Activated CD4-positive, CD25-positive, alpha-beta regulatory T cell treated with anti-CD3 and anti-CD28 coated beads, Interleukin-2, amount 50 U/mL, for 72 hours (primary cell): ENCODE measurements around the gene CELA3B.
"Not testable (repeated sequence)": the region's sequence is repeated elsewhere in the genome, so short reads cannot be mapped to it uniquely, and the experiment has no call there.

ENCODE experiments used
- DNase-seq: peaks from one replicate; pipeline ENCODE4 v3.0.0; 2021

The CELA3B gene

DNA sequence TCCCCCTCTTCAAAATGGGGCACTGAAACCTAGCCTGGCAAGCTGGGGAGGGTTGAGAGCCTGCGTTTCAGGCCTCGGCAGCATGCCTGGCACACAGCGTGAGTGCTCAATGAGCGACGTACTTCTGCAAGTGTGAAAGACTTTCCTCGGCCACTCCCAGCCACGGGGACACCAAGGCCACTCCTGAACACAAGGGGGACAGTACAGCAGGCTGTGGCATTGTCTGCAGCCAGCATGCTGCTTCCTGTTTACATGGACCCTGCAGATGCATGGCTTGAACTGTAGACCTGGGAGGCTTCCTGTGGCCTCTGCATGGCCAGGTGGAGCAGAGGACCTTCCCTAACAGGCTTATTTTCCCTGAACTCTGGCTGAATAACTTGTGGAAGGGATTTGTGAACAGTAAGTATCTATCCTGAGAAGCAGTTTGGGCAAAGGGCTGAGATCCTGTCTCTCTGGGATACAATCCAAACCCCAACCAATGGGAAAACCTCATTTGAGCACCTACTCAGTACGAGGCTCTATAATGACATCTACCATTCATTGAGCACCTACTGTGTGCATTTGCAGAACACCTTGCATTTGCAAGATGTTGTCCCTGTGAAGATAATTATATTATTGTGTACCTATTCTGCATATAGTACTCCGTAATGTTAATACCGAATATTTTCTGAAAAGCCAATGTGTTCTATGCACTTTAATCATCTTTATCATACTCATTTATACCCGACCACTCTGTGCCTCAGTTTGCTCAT lies 29.8 kb upstream of the CELA3B start:
- no peak for DNase-seq

GRCh38 chr1:21950734-21951133 lies 26.1 kb upstream of the CELA3B start:
- DNase-seq, result no peak

DNA sequence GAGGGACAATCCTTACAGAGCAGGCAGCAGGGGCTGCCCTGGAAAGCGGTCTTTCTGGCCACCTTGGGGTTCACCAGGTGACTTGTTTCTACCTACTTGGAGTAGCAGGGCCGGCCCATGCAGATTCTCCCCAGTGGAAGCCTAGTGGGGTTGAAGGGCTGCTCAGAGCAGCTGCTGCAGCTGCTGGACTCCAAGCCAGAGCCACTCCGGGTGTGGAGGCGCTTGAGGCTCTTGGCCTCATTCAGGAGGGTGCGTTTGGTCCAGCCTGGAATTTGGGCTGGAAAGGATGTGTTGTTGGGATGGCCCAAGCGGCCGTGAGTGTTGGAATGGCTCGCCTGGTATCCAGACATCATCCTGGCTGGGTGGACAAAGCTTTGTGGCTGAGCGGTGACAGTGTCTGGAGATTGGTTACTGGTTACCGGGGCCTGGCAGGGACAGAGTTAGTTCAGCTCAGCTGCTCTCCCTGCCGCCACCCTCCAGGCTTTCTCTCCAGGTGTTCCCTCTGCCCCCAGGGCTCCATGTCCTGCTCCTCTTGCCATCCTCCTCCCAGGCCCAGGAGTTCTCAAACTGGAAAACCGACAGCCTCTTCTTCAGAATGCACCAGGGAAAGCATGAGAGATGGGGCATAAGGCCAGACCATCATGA lies 25.5 kb upstream of the CELA3B start:
- no peak for DNase-seq

- no peak for DNase-seq
Measured at GRCh38 chr1:21952786-21953520, 23.9 kb upstream of the CELA3B start.

GRCh38 chr1:21955058-21955457 lies 21.8 kb upstream of the CELA3B start:
- DNase-seq, result no peak

DNA sequence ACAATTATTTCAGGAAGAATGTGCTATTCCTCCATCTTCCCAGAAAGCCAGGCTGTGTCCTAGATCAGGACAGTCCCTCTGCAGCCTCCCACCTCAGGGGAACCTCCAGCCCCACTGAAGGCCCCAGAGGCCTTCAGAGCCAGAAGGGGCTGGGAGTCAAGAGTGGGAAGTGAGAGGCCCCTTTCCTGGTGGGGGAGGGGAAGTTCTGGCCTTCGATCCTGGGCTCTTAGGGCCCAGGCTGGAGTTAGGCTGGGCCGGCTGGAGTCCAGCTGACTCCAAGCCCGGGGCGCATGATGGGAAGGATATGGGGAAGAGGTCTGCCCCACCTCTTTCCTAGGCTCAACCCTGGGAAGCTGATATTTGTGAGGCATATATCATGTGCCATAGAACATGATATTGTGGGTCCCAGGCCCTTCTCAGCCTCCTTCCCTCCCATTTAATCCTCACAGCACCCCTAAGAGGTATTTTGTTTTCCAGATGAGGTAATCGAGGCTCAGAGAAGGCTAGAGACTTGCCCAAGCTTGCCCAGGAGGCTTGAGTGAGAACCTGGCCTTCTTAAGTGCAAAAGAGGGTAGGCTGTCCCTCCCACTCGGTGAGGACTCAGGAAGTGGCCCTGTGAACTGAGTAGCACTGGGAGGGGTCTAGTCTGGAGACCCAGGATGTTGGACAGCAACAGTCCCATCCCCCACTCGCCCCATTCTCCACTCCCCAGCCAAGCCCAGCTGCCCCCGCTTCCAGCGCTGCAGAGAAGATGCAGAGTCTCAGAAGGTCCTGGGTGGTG lies 21.1 kb upstream of the CELA3B start:
- DNase-seq, result no peak

GRCh38 chr1:21956720-21957552 lies 19.9 kb upstream of the CELA3B start:
- DNase-seq, result peak; percentile 41

GRCh38 chr1:21961337-21961736 lies 15.5 kb upstream of the CELA3B start:
- no peak for DNase-seq

GRCh38 chr1:21961799-21962198 lies 15.0 kb upstream of the CELA3B start:
- DNase-seq, result no peak

DNA sequence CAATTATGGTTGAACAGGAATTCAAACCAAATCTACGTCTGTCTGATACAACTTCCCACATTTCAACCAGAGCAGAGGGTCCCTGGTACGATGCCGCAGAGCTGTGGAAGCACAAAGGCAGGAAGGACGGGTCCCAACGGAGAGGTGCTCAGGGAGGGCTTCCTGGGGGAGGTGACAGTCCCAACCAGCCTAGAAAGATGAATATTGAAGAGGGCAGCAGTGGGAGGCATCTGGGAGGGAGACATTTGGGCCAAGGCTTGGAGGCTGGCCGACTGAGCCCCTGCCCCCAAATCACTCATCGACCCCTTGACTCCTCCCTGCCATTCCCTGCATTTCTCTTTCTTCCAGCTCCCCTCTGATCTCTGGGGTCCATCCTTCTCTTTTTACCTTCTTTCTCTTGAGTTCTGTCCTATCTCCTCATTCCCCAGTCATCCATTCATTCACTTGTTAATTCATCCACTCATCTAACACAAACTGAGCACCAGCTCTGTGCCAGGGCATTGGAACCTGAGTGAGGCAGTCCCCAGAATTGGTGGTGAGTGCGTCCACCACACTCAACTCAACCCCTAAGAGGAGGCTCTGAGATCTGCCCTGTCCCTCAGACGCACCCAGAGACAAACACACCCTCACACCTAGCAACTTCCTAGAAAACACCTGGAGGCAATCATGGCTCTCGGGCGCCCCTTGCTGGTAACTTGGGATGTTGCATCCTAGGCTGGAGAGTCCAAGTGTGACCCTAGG lies 13.2 kb upstream of the CELA3B start:
- DNase-seq, result peak; percentile 87

DNA sequence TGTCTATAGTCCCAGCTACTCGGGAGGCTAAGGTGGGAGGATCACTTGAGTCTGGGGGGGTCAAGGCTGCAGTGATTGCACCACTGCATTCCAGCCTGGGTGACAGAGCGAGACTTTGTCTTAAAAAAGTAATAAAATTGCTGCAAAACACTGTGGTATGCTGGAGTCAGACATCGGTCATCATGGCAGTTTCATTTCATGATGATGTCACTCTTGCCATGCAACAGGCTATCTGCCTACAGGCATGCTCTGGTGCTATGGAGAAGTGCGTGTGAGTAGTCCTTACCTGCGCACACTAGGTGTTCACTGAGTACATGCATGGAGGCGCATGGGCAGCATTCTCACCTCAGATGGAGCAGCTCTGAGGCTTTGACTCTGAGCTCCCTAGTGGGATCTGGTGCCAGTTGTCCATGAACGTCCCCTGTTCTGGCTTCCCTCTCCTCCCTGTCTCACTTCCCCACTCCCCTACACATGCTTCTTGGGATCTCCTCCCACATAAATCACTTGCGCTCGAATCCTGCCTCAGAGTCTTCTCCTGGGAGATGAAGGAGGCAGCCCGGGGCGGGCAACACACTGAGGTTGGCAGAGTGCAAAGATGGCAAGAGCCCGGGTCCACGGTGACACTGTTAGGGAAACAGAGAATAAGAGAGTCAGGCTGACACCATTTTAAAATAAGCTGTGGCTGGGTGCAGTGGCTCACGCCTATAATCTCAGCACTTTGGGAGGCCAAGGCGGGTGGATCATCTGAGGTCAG lies 10.4 kb upstream of the CELA3B start:
- DNase-seq, result no peak

- not testable (repeated sequence) for DNase-seq
Measured at GRCh38 chr1:21967216-21967615, 9.6 kb upstream of the CELA3B start.

- not testable (repeated sequence) for DNase-seq
Measured at GRCh38 chr1:21969066-21969465, 7.8 kb upstream of the CELA3B start.

GRCh38 chr1:21970523-21970922 lies 6.3 kb upstream of the CELA3B start:
- DNase-seq, result not testable (repeated sequence)

DNA sequence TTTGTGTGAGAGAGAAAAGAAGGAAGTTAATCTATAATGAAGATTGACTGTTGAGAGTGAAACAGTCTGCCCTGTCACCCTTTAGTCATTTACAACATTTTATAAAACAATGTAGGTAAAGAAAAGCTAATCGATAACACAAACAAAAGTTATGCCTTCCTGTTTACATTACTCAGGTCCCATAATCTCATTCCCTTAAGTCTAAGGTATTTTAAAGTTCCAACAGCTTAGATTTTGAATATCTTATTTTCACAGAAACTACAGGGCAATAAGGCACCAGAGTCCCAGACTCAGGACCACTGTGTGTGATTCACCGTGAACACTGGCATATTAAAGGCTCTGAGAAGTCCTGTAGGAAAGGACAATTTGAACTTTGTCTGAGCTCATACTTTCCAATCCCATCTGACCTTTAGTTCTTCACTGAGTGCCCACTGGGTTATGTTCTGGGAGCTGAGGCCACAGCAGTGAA lies 3.8 kb upstream of the CELA3B start:
- not testable (repeated sequence) for DNase-seq

- DNase-seq, result not testable (repeated sequence)
Measured at GRCh38 chr1:21973948-21974347, 2.9 kb upstream of the CELA3B start.

GRCh38 chr1:21974699-21975098 lies 2.1 kb upstream of the CELA3B start:
- not testable (repeated sequence) for DNase-seq

GRCh38 chr1:21975296-21975695 lies 1.5 kb upstream of the CELA3B start:
- DNase-seq, result not testable (repeated sequence)

DNA sequence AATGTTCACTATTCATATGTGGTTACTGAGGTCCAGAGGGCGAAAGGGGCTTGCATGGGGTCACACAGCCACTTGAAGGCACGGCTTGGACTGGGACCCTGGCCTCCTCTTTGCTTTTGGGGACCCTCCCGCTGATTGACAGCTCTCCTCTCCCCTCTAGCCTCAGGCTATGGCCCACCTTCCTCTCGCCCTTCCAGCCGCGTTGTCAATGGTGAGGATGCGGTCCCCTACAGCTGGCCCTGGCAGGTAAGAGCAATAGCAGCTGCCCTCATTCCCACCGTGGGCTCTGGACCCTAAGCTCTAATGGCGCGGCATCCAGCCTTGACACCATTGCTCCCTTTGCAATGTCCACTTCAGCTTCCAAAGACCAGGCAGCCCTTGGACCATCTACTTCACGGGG lies 1.4 kb downstream of the CELA3B start:
- not testable (repeated sequence) for DNase-seq

DNA sequence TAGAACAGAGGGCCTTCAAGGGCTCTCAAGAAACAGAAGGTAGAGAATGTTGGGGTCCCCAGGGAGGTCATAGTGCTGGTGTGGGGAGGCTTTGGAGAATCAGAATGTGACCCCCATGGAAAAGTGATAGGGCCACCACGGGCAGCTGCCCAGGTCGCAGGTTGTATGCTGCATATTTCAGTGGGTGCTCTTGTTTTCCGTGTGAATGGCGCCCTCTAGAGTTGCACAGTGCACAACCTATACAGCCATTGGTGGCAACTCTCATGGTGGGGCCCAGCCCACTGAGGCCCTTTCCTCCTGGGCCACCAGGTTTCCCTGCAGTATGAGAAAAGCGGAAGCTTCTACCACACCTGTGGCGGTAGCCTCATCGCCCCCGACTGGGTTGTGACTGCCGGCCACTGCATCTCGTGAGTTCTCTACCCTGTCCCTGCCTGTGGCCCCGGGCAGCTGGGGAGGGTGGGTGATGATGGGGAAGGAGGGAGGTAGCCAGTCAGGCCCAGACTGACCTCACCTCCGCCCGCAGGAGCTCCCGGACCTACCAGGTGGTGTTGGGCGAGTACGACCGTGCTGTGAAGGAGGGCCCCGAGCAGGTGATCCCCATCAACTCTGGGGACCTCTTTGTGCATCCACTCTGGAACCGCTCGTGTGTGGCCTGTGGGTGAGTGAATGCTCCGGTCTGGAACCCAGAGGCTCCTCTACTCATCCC lies 3.8 kb downstream of the CELA3B start:
- DNase-seq, result not testable (repeated sequence)
